CD14-positive monocyte (primary cell): Measurements from ENCODE around the gene KCNQ1. TPM values are rescaled to one million over a fixed set of nuclear protein-coding genes. Genes with fewer than 3 reads are reported as not detected.
A peak's percentile ranks its signal among the peaks of the same experiment; 100 is the strongest.

Experiments used
- DNase-seq, 3 donors: peaks; one replicate each; pipeline ENCODE4 v3.0.0-alpha.2; 2011 to 2022
- H2AFZ ChIP-seq: 2 replicates; pipeline ENCODE4 v1.6.0; 2012; ENCODE audit warnings: mild to moderate bottlenecking, low read depth, low read length, inconsistent platforms; ENCODE audit not compliant: insufficient read depth, poor library complexity, severe bottlenecking
- H3K27ac ChIP-seq, 2 donors: 1 replicate in 1 of 2; 2 replicates in 1 of 2; pipeline ENCODE4 v1.5.1; 2012 to 2013; ENCODE audit warnings: low read length in 2 of 2, control low read depth in 1 of 2, inconsistent platforms in 1 of 2, low read depth in 1 of 2, mild to moderate bottlenecking in 1 of 2
- H3K27me3 ChIP-seq, 2 donors: one replicate each; pipeline versions ENCODE4 v1.6.0 to v1.6.1; 2011 to 2013; ENCODE audit warnings: low read length in 2 of 2; ENCODE audit not compliant: control insufficient read depth in 2 of 2, insufficient read depth in 2 of 2
- H3K36me3 ChIP-seq, 2 donors: replicated peaks in 1 of 2; 1 replicate in 1 of 2; 2 replicates in 1 of 2; pipeline versions ENCODE4 v1.5.1 to v1.6.1; 2012 to 2013; ENCODE audit warnings: low read length in 2 of 2, control low read depth in 1 of 2, inconsistent platforms in 1 of 2, mild to moderate bottlenecking in 1 of 2; ENCODE audit not compliant: insufficient read depth in 2 of 2, control insufficient read depth in 1 of 2
- H3K4me1 ChIP-seq, 2 donors: 1 replicate in 1 of 2; 2 replicates in 1 of 2; pipeline versions ENCODE4 v1.5.1 to v1.6.1; 2012 to 2013; ENCODE audit warnings: low read length in 2 of 2, control low read depth in 1 of 2, inconsistent platforms in 1 of 2, mild to moderate bottlenecking in 1 of 2, moderate library complexity in 1 of 2; ENCODE audit not compliant: insufficient read depth in 2 of 2, control insufficient read depth in 1 of 2
- H3K4me2 ChIP-seq: replicated peaks from 2 replicates; pipeline ENCODE3; 2012; ENCODE audit warnings: low read length, moderate library complexity, mild to moderate bottlenecking; ENCODE audit not compliant: poor library complexity, severe bottlenecking; ENCODE audit errors: extremely low read depth
- H3K4me3 ChIP-seq, 3 experiments: fragments of 200-600 bp in 1 of 3; sonication (generic) in 1 of 3; replicated peaks in 1 of 3; 1 replicate in 2 of 3; 2 replicates in 1 of 3; pipeline ENCODE4 v1.5.1; 2011 to 2013; ENCODE audit warnings: low read length in 3 of 3, mild to moderate bottlenecking in 3 of 3, control low read depth in 2 of 3, low read depth in 2 of 3, inconsistent platforms in 1 of 3, moderate library complexity in 1 of 3
- H3K79me2 ChIP-seq: 2 replicates; pipeline ENCODE4 v1.6.0; 2012; ENCODE audit warnings: mild to moderate bottlenecking, control low read depth, inconsistent platforms, low read length, moderate library complexity; ENCODE audit not compliant: insufficient read depth
- H3K9ac ChIP-seq: 2 replicates; pipeline ENCODE4 v1.6.0; 2017; ENCODE audit warnings: low read length, mild to moderate bottlenecking; ENCODE audit not compliant: insufficient read depth, poor library complexity, severe bottlenecking
- H3K9me3 ChIP-seq, 2 donors: replicated peaks in 1 of 2; 1 replicate in 1 of 2; 2 replicates in 1 of 2; pipeline versions ENCODE4 v1.5.1 to v1.6.1; 2012 to 2013; ENCODE audit warnings: low read length in 2 of 2, control low read depth in 1 of 2; ENCODE audit not compliant: control insufficient read depth in 1 of 2, insufficient read depth in 1 of 2
- H4K20me1 ChIP-seq: 2 replicates; pipeline ENCODE4 v1.6.0; 2012; ENCODE audit warnings: mild to moderate bottlenecking, low read length, control low read depth, moderate library complexity; ENCODE audit not compliant: insufficient read depth
- H3K27ac Mint-ChIP-seq, 7 donors: one replicate each; pipeline ENCODE4 v1.8.0; 2020; ENCODE audit warnings: mild to moderate bottlenecking in 7 of 7, mixed read lengths in 7 of 7, moderate library complexity in 6 of 7, inconsistent platforms in 2 of 7
- H3K27me3 Mint-ChIP-seq, 3 donors: one replicate each; pipeline ENCODE4 v1.8.0; 2021 to 2022; ENCODE audit warnings: low read depth in 3 of 3, mild to moderate bottlenecking in 3 of 3, mixed read lengths in 3 of 3, moderate library complexity in 3 of 3, inconsistent platforms in 1 of 3
- H3K36me3 Mint-ChIP-seq, 2 donors: one replicate each; pipeline ENCODE4 v1.8.0; 2020; ENCODE audit warnings: mixed read lengths in 2 of 2, inconsistent platforms in 1 of 2, mild to moderate bottlenecking in 1 of 2
- H3K4me1 Mint-ChIP-seq: one replicate; pipeline ENCODE4 v1.8.0; 2020; ENCODE audit warnings: mild to moderate bottlenecking, mixed read lengths
- H3K4me3 Mint-ChIP-seq, 2 donors: one replicate each; pipeline ENCODE4 v1.8.0; 2020; ENCODE audit warnings: mild to moderate bottlenecking in 2 of 2, mixed read lengths in 2 of 2, moderate library complexity in 1 of 2
- H3K9me3 Mint-ChIP-seq, 7 donors: one replicate each; pipeline ENCODE4 v1.8.0; 2020 to 2022; ENCODE audit warnings: mixed read lengths in 7 of 7, mild to moderate bottlenecking in 6 of 7, moderate library complexity in 6 of 7, inconsistent platforms in 2 of 7
- CTCF ChIP-seq: fragments of 200-600 bp; IDR thresholded peaks from one replicate; pipeline ENCODE4 v1.8.0; 2022; ENCODE audit warnings: antibody characterized with exemption, mild to moderate bottlenecking
- WGBS: methylation state at CpG from one replicate; pipeline ENCODE4 v1.1.5; 2013; ENCODE audit warnings: missing lambda C conversion rate; ENCODE audit not compliant: insufficient coverage; 5-methylcytosine and 5-hydroxymethylcytosine counted together
- intact Hi-C, 2 donors: fragments of 100-400 bp; cut with micrococcal nuclease; formaldehyde crosslinking; loops; one replicate each; pipeline versions ENCODE4 v1.15.0 to v1.15.1; 2023
- polyA plus RNA-seq, 3 donors: library from polyadenylated mRNA; depleted of rRNA in 1 of 3; unstranded in 2 of 3; stranded (reverse) in 1 of 3; fragments of 300-500 nt in 2 of 3; fragments of >200 nt in 1 of 3; fragmentation: Illumina TruSeq in 2 of 3; gene quantifications; 1 replicate in 2 of 3; 2 replicates in 1 of 3; pipeline ENCODE4 v1.2.3, GENCODE V29; 2012 to 2021

KCNQ1 gene
- polyA plus RNA-seq, 3 donors = 14.9 to 31.8 (median 21.6) TPM

DNA sequence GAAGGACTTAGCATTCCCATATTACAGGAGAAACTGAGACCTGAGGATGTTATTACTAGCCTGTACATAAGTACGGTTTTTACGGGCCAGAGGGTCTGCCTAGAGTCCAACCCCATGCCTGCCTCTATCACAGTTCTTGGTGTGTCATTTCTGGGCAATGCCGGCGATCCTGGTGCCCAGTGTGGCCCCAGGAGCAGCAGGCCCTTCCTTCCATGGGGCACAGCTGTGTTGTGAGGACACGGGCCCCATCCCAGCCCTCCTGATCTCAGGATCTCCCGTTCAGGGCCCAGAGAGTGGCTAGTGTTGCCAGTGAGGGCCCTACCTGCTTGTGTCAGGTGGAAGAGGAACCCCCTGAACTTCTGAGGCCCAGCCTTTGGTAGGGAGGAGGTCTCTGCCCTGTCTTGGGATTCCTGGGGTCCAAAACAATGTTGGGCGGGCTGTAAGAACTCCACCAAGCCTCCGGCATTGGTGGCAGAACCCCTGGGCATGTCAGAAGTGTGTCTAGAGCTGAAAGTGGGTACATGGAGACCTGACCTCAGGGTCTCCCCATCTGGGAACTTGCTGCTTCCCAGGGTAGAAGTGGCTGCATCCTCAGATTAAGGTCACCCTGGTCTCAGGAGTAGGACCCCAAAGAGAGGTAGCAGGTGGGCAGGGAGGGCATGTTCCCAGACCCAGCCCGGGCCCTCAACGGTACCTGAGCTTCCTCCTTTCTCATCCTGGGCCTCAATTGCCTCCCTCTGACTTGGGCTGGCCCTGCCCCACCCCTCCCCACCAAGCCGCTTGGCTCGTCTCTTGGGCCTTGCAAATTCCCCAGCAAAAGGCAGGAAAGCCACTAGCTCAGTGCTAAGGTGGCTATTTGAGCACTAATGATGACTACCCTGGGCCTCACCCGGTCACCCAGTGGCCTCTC lies 329.6 kb downstream of the KCNQ1 start:
- intact Hi-C loops = no loop called here
- Mint-ChIP-seq H3K4me1 (peaks cover 19% of the 10 kb centered on the region), H3K36me3 (peaks cover 58 to 63% of the 10 kb centered on the region in 2 donors), H3K4me3 (no peak overlapping the region), H3K27ac (peak overlapping the region in 2 of 7 donors; percentile 66 to 68), H3K9me3 (peaks cover 0 to 3% (median 0%) of the 10 kb centered on the region in 7 donors), H3K27me3 (peaks cover 0 to 8% (median 6%) of the 10 kb centered on the region in 3 donors)
- no peaks in the 10 kb centered on the region for H3K79me2 ChIP-seq
- peaks cover 43 to 64% of the 10 kb centered on the region in 2 donors for H3K36me3 ChIP-seq
- H4K20me1 ChIP-seq = peaks cover 31% of the 10 kb centered on the region
- no peak overlapping the region for H3K9ac ChIP-seq
- no peak overlapping the region for H3K4me2 ChIP-seq
- H3K27me3 ChIP-seq = no peaks in the 10 kb centered on the region
- no peak overlapping the region for H3K27ac ChIP-seq
- 97% methylated on average over 7 of the region's 13 CpGs for WGBS
- H2AFZ ChIP-seq = no peak overlapping the region
- no peaks in the 10 kb centered on the region for H3K9me3 ChIP-seq
- TF ChIP-seq CTCF = no peak
- no peak overlapping the region for H3K4me3 ChIP-seq
- no peak for DNase-seq
- peaks cover 14 to 18% of the 10 kb centered on the region in 2 donors for H3K4me1 ChIP-seq

DNA sequence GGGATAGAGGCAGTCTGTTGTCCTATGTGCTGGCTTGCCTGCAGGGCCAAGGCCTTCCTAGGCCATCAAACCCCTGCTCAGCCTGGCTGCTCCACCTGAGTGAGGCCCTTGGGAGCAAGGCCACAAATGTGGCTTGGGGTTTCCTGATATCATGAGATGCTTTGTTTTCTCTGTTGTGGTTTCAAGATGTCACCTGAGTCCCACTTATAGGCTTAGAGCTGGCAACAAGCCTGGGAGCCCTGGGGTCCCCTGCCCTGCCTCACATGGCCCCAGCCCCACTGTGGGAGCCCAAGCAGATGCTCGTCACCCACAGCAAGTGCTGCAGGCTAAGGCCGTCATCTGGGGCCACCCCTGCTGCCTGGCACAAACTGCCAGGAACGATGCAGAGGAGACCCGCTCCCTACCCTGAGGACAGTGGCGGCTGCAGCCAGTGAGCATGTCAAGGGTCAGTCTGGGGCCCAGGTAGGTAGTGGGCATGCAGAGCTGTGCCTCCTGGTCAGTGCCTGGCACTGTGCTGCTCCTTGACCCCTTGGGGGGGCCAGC lies 330.3 kb downstream of the KCNQ1 start:
- H3K9ac ChIP-seq = no peak overlapping the region
- H3K4me1 ChIP-seq = peaks cover 21 to 25% of the 10 kb centered on the region in 2 donors
- intact Hi-C loops = no loop called here
- no peak overlapping the region for H3K4me3 ChIP-seq
- H3K27ac ChIP-seq = no peak overlapping the region
- Mint-ChIP-seq H3K27me3 (peaks cover 3 to 12% (median 11%) of the 10 kb centered on the region in 3 donors), H3K4me1 (peaks cover 26% of the 10 kb centered on the region), H3K4me3 (no peak overlapping the region), H3K36me3 (peaks cover 54 to 63% of the 10 kb centered on the region in 2 donors), H3K27ac (no peak overlapping the region), H3K9me3 (peaks cover 0 to 3% (median 0%) of the 10 kb centered on the region in 7 donors)
- H3K9me3 ChIP-seq = no peaks in the 10 kb centered on the region
- peaks cover 38 to 64% of the 10 kb centered on the region in 2 donors for H3K36me3 ChIP-seq
- peaks cover 38% of the 10 kb centered on the region for H4K20me1 ChIP-seq
- H3K79me2 ChIP-seq = no peaks in the 10 kb centered on the region
- no peaks in the 10 kb centered on the region for H3K27me3 ChIP-seq
- 89% methylated on average over 4 of the region's 5 CpGs for WGBS
- no peak overlapping the region for H2AFZ ChIP-seq
- no peak for DNase-seq
- TF ChIP-seq CTCF = no peak
- no peak overlapping the region for H3K4me2 ChIP-seq
